A673 (cell line): ENCODE measurements around the gene CDH12. TPM values are rescaled to one million over a fixed set of nuclear protein-coding genes. Genes with fewer than 3 reads are reported as not detected.

Source experiments
- BruUV-seq: library from RNA; stranded (reverse); fragments of 400-500 nt; replicated peaks from 2 replicates; lab custom pipeline; 2021; lab: Mats Ljungman, UMichigan
- CTCF ChIA-PET: fragments of 300-600 bp; sonication (Branson Sonifier 250); formaldehyde crosslinking; loops from one replicate; lab custom pipeline; 2022; ENCODE audit warnings: antibody characterized with exemption; lab: Charles Lee
- POLR2A ChIA-PET: fragments of 300-600 bp; sonication (Branson Sonifier 250); formaldehyde crosslinking; loops from one replicate; lab custom pipeline; 2022; ENCODE audit warnings: antibody characterized with exemption; ENCODE audit not compliant: low non-redundant PET; lab: Charles Lee
- DNase-seq: peaks from one replicate; pipeline ENCODE4 v3.0.0-alpha.2; 2015; ENCODE audit warnings: low spot score
- H3K27ac ChIP-seq: fragments of 200-600 bp; sonication (generic); 2 replicates; pipeline ENCODE4 v1.5.1; 2016; ENCODE audit warnings: mixed run types, low read depth, mild to moderate bottlenecking, mixed read lengths, antibody characterized with exemption, low read length; ENCODE audit not compliant: poor library complexity, severe bottlenecking
- H3K27me3 ChIP-seq: fragments of 200-600 bp; sonication (generic); replicated peaks from 2 replicates; pipeline ENCODE4 v1.6.1; 2017; ENCODE audit warnings: mixed run types, low read depth, mild to moderate bottlenecking, mixed read lengths, antibody characterized with exemption, low read length; ENCODE audit not compliant: insufficient read depth, poor library complexity
- H3K36me3 ChIP-seq: fragments of 200-600 bp; sonication (generic); 2 replicates; pipeline ENCODE4 v1.6.1; 2016; ENCODE audit warnings: mixed run types, mild to moderate bottlenecking, mixed read lengths, antibody characterized with exemption, low read length; ENCODE audit not compliant: insufficient read depth, poor library complexity, severe bottlenecking
- H3K4me1 ChIP-seq: fragments of 200-600 bp; sonication (generic); 2 replicates; pipeline ENCODE4 v1.6.1; 2017; ENCODE audit warnings: mixed run types, mild to moderate bottlenecking, mixed read lengths, antibody characterized with exemption, low read length; ENCODE audit not compliant: insufficient read depth, poor library complexity, severe bottlenecking
- H3K4me3 ChIP-seq: fragments of 200-600 bp; sonication (generic); 2 replicates; pipeline ENCODE4 v1.5.1; 2016; ENCODE audit warnings: low read depth, mixed run types, mild to moderate bottlenecking, mixed read lengths, low read length; ENCODE audit not compliant: poor library complexity, severe bottlenecking
- H3K9me3 ChIP-seq: fragments of 200-600 bp; sonication (generic); 2 replicates; pipeline ENCODE4 v1.6.1; 2016; ENCODE audit warnings: mixed run types, low read depth, mild to moderate bottlenecking, mixed read lengths, antibody characterized with exemption, low read length; ENCODE audit not compliant: poor library complexity, severe bottlenecking
- EZH2 ChIP-seq: fragments of 200-600 bp; sonication (generic); IDR thresholded peaks from 2 replicates; pipeline ENCODE4 v1.6.1; 2017; ENCODE audit warnings: borderline replicate concordance, low read depth, mild to moderate bottlenecking, mixed read lengths, antibody characterized with exemption, low read length; ENCODE audit not compliant: poor library complexity, severe bottlenecking
- intact Hi-C: fragments of 100-400 bp; cut with micrococcal nuclease; formaldehyde crosslinking; loops from one replicate; pipeline ENCODE4 v1.10.0; 2022; ENCODE audit not compliant: unreplicated experiment
- total RNA-seq: library from RNA; stranded (reverse); gene quantifications from 2 replicates; pipeline ENCODE4 v1.2.3, GENCODE V29; 2021
- TF ChIP-seq, protein P1 (sequence below): fragments of 300-800, 200-600 bp; sonication (generic); conservative IDR thresholded peaks from 2 replicates; pipeline ENCODE4 v1.5.1; 2017; ENCODE audit warnings: low read depth, mild to moderate bottlenecking, antibody characterized with exemption, low read length, moderate library complexity, mixed read lengths

The CDH12 gene
- total RNA-seq, 1 experiment from 2014 or later: 39.5 TPM

DNA sequence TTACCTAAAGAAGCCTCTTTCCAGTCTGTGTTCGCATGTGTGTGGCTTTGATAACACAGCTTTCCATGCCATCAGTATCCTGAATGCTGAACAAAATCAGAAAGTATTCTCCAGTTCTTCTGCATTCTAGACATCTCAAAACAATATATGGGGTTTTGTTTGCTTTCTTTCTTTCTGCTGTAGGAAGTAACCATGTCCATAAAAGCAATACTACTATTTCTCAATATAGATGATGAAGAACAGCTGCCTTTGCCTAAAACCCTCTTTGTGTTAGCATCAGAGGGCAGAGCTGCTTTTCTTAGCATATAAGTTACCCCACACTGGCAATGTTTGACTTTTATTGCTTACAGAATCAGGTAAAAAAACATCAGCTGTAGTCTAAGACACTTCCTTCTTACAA, 963.6 kb downstream of the CDH12 start:
- CTCF ChIA-PET: no interaction called here

DNA sequence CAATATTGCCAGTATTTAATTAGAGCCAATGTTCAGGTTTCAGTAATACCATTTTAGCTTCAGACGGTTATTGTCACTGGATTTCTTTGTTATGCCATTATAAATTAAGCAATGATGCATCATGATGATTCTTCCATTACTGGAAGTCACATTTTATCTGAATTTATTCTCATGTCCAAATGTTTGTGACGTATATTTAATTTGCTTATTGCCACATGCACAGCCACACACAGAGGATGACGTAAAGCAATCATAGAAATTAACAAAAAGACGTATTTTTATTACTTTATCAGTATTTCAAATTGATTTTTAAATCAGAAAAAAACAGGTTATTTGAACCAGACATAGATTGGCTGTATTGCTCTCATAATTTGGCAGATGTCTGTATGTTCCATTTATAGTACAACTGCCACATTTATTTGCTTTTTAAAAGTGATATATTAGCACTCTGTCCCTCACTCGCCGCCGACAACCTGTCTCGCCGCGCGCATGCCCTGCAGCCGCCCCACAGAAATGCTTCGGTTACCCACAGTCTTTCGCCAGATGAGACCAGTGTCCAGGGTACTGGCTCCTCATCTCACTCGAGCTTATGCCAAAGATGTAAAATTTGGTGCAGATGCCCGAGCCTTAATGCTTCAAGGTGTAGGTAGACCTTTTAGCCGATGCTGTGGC, 970.9 kb downstream of the CDH12 start:
- Histone ChIP-seq H3K36me3 (no peaks in the 10 kb centered on the region), H3K27me3 (no peaks in the 10 kb centered on the region), H3K9me3 (no peaks in the 10 kb centered on the region), H3K4me3 (no peak overlapping the region), H3K4me1 (peaks cover 41% of the 10 kb centered on the region), H3K27ac (peak overlapping the region; percentile 98)
- BruUV-seq: no TSS peak
- CTCF ChIA-PET: no interaction called here
- TF ChIP-seq, protein P1, sequence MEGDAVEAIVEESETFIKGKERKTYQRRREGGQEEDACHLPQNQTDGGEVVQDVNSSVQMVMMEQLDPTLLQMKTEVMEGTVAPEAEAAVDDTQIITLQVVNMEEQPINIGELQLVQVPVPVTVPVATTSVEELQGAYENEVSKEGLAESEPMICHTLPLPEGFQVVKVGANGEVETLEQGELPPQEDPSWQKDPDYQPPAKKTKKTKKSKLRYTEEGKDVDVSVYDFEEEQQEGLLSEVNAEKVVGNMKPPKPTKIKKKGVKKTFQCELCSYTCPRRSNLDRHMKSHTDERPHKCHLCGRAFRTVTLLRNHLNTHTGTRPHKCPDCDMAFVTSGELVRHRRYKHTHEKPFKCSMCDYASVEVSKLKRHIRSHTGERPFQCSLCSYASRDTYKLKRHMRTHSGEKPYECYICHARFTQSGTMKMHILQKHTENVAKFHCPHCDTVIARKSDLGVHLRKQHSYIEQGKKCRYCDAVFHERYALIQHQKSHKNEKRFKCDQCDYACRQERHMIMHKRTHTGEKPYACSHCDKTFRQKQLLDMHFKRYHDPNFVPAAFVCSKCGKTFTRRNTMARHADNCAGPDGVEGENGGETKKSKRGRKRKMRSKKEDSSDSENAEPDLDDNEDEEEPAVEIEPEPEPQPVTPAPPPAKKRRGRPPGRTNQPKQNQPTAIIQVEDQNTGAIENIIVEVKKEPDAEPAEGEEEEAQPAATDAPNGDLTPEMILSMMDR: no peak
- TF ChIP-seq EZH2: no peak
- intact Hi-C loops: no loop called here
- POLR2A ChIA-PET: no interaction called here
- no peak for DNase-seq

More for the DNA sequence above, 963.6 kb downstream of the CDH12 start:
- Histone ChIP-seq H3K36me3 (no peaks in the 10 kb centered on the region), H3K4me3 (peak overlapping the region; percentile 30), H3K27me3 (no peaks in the 10 kb centered on the region), H3K9me3 (no peaks in the 10 kb centered on the region), H3K27ac (peak overlapping the region; percentile 84), H3K4me1 (peaks cover 53% of the 10 kb centered on the region)
- TF ChIP-seq, protein P1: no peak
- TF ChIP-seq EZH2: no peak
- intact Hi-C loops: no loop called here
- peak; percentile 56 for DNase-seq
- TSS peak; percentile 67 for BruUV-seq
- POLR2A ChIA-PET: no interaction called here

DNA sequence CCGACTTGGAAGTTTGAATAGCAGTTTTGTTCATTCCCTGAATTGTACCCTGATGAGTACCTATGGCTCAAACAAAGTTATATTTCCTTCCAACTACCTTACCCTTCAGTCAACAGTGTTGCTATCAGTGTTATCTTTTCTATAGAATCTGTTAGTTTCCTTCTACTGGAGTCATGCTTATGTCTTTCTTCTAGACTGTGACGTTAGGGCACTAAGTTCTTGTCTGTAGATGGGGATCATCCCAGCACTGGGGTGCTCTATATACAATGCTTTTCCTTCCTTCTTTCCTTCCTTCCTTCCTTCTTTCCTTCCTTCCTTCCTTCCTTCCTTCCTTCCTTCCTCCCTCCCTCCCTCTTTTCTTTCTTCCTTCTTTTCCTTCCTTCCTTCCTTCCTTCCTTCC, 973.0 kb downstream of the CDH12 start:
- intact Hi-C loops: loop anchor here (1.0 to 2.0 kb wide), 2 partner anchors 39 to 63 kb away; no protein-coding TSS in a partner anchor
- ChIA-PET CTCF (no interaction called here), POLR2A (interaction anchor here (1.5 kb wide), 1 partner anchor 26 kb away, joined by 3 read pairs; no protein-coding TSS in a partner anchor)
- no peaks in the 10 kb centered on the region for H3K36me3 ChIP-seq
- peak; percentile 89 for DNase-seq
- no peak for TF ChIP-seq EZH2
- TF ChIP-seq, protein P1: no peak
- H3K27ac ChIP-seq: peak overlapping the region; percentile 98
- peaks cover 41% of the 10 kb centered on the region for H3K4me1 ChIP-seq
- no peak overlapping the region for H3K4me3 ChIP-seq
- no TSS peak for BruUV-seq
- H3K27me3 ChIP-seq: no peaks in the 10 kb centered on the region
- H3K9me3 ChIP-seq: no peaks in the 10 kb centered on the region
